H9 (cell line): Measurements from ENCODE around the gene GNAS. TPM values are rescaled to one million over a fixed set of nuclear protein-coding genes. Genes with fewer than 3 reads are reported as not detected.

ENCODE experiments used
- DNase-seq: peaks from one replicate; pipeline ENCODE4 v3.0.0-alpha.2; 2017
- H2AFZ ChIP-seq: one replicate; pipeline ENCODE4 v1.6.1; 2013; ENCODE audit warnings: mild to moderate bottlenecking, low read length, control low read depth, moderate library complexity
- H2AK5ac ChIP-seq: 2 replicates; pipeline ENCODE4 v1.6.1; 2013; ENCODE audit warnings: low read length, control low read depth, mixed read lengths; ENCODE audit not compliant: insufficient read length
- H2BK120ac ChIP-seq: one replicate; pipeline ENCODE4 v1.6.1; 2013; ENCODE audit warnings: low read depth, mild to moderate bottlenecking, low read length, control low read depth, inconsistent platforms; ENCODE audit not compliant: poor library complexity, severe bottlenecking
- H2BK12ac ChIP-seq: 2 replicates; pipeline ENCODE4 v1.6.1; 2013; ENCODE audit warnings: low read length, control low read depth, mixed read lengths, low read depth; ENCODE audit not compliant: insufficient read length
- H2BK15ac ChIP-seq: 2 replicates; pipeline ENCODE4 v1.6.1; 2013; ENCODE audit warnings: low read depth, low read length, control low read depth
- H2BK20ac ChIP-seq: one replicate; pipeline ENCODE4 v1.6.1; 2013; ENCODE audit warnings: low read depth, mild to moderate bottlenecking, low read length, control low read depth, inconsistent platforms; ENCODE audit not compliant: poor library complexity, severe bottlenecking
- H2BK5ac ChIP-seq: 2 replicates; pipeline ENCODE4 v1.6.1; 2013; ENCODE audit warnings: low read length, control low read depth, mixed read lengths; ENCODE audit not compliant: insufficient read length
- H3K14ac ChIP-seq: 2 replicates; pipeline ENCODE4 v1.6.1; 2013; ENCODE audit warnings: low read length, control low read depth; ENCODE audit not compliant: insufficient read depth
- H3K18ac ChIP-seq: 2 replicates; pipeline ENCODE4 v1.6.1; 2013; ENCODE audit warnings: low read depth, mild to moderate bottlenecking, mixed read lengths, low read length, control low read depth; ENCODE audit not compliant: insufficient read length
- H3K23ac ChIP-seq: 2 replicates; pipeline ENCODE4 v1.6.1; 2013; ENCODE audit warnings: low read length, control low read depth, mixed read lengths, low read depth; ENCODE audit not compliant: insufficient read length
- H3K23me2 ChIP-seq: 2 replicates; pipeline ENCODE4 v1.6.1; 2013; ENCODE audit warnings: low read depth, mild to moderate bottlenecking, mixed read lengths, low read length, control low read depth; ENCODE audit not compliant: insufficient read length, poor library complexity, severe bottlenecking
- H3K27ac ChIP-seq: 2 replicates; pipeline ENCODE4 v1.5.1; 2013; ENCODE audit warnings: low read length, control low read depth, mixed read lengths, low read depth; ENCODE audit not compliant: insufficient read length
- H3K27me3 ChIP-seq: 2 replicates; pipeline ENCODE4 v1.6.1; 2013; ENCODE audit warnings: low read length, control low read depth, inconsistent platforms; ENCODE audit not compliant: insufficient read depth
- H3K4ac ChIP-seq: 2 replicates; pipeline ENCODE4 v1.6.1; 2013; ENCODE audit warnings: low read depth, mild to moderate bottlenecking, control low read depth, inconsistent platforms, low read length, moderate library complexity
- H3K4me1 ChIP-seq: 2 replicates; pipeline ENCODE4 v1.6.1; 2013; ENCODE audit warnings: low read length, control low read depth, inconsistent platforms; ENCODE audit not compliant: insufficient read depth
- H3K4me2 ChIP-seq: 2 replicates; pipeline ENCODE4 v1.6.1; 2013; ENCODE audit warnings: low read length, control low read depth, mixed read lengths; ENCODE audit not compliant: insufficient read length, insufficient read depth
- H3K56ac ChIP-seq: 2 replicates; pipeline ENCODE4 v1.6.1; 2013; ENCODE audit warnings: low read depth, mild to moderate bottlenecking, mixed read lengths, low read length, control low read depth; ENCODE audit not compliant: insufficient read length
- H3K79me1 ChIP-seq: 2 replicates; pipeline ENCODE4 v1.6.1; 2013; ENCODE audit warnings: low read depth, mild to moderate bottlenecking, moderate library complexity, low read length, control low read depth, inconsistent platforms; ENCODE audit not compliant: insufficient read depth, poor library complexity, severe bottlenecking
- H3K79me2 ChIP-seq: 2 replicates; pipeline ENCODE4 v1.6.1; 2013; ENCODE audit warnings: low read length, control low read depth, inconsistent platforms; ENCODE audit not compliant: insufficient read depth
- H3K9ac ChIP-seq: 2 replicates; pipeline ENCODE4 v1.6.1; 2013; ENCODE audit warnings: low read length, control low read depth, mixed read lengths; ENCODE audit not compliant: insufficient read length; ENCODE audit errors: extremely low read depth
- H3K9me3 ChIP-seq: one replicate; pipeline ENCODE4 v1.6.1; 2013; ENCODE audit warnings: low read depth, low read length, inconsistent platforms; ENCODE audit not compliant: control insufficient read depth
- H3T11ph ChIP-seq: one replicate; pipeline ENCODE4 v1.6.1; 2013; ENCODE audit warnings: mild to moderate bottlenecking, low read length, control low read depth, inconsistent platforms
- H4K20me1 ChIP-seq: one replicate; pipeline ENCODE4 v1.6.1; 2013; ENCODE audit not compliant: control insufficient read depth, insufficient read length, insufficient read depth
- H4K5ac ChIP-seq: 2 replicates; pipeline ENCODE4 v1.6.1; 2013; ENCODE audit warnings: low read depth, mild to moderate bottlenecking, mixed read lengths, low read length, control low read depth; ENCODE audit not compliant: insufficient read length
- H4K8ac ChIP-seq: replicated peaks from 2 replicates; pipeline ENCODE4 v1.6.1; 2013; ENCODE audit warnings: low read length, control low read depth, mixed read lengths, low read depth; ENCODE audit not compliant: insufficient read length
- H4K91ac ChIP-seq: 2 replicates; pipeline ENCODE4 v1.6.1; 2013; ENCODE audit warnings: low read depth, mild to moderate bottlenecking, moderate library complexity, mixed read lengths, low read length, control low read depth; ENCODE audit not compliant: insufficient read length
- H3K27ac Mint-ChIP-seq, 3 experiments: 2 replicates in 2 of 3; 3 replicates in 1 of 3; pipeline ENCODE4 v1.8.0; 2020 to 2021; ENCODE audit warnings: mixed read lengths in 3 of 3, mild to moderate bottlenecking in 1 of 3, moderate library complexity in 1 of 3
- H3K27me3 Mint-ChIP-seq: 2 replicates; pipeline ENCODE4 v1.8.0; 2021; ENCODE audit warnings: low read depth, mild to moderate bottlenecking, moderate library complexity, mixed read lengths
- H3K36me3 Mint-ChIP-seq, 3 experiments: 2 replicates in 2 of 3; 3 replicates in 1 of 3; pipeline ENCODE4 v1.8.0; 2020 to 2021; ENCODE audit warnings: low read depth in 3 of 3, mixed read lengths in 3 of 3; ENCODE audit not compliant: insufficient read depth in 1 of 3
- H3K4me1 Mint-ChIP-seq, 2 experiments: 2 replicates each; pipeline ENCODE4 v1.8.0; 2020; ENCODE audit warnings: mixed read lengths in 2 of 2
- H3K4me3 Mint-ChIP-seq, 2 experiments: 2 replicates in 1 of 2; 3 replicates in 1 of 2; pipeline ENCODE4 v1.8.0; 2020 to 2021; ENCODE audit warnings: mild to moderate bottlenecking in 2 of 2, mixed read lengths in 2 of 2, moderate library complexity in 1 of 2
- H3K9me3 Mint-ChIP-seq, 2 experiments: 2 replicates in 1 of 2; 3 replicates in 1 of 2; pipeline ENCODE4 v1.8.0; 2020; ENCODE audit warnings: mild to moderate bottlenecking in 2 of 2, mixed read lengths in 2 of 2, moderate library complexity in 1 of 2
- CTCF ChIP-seq: fragments of 200-600 bp; sonication (generic); conservative IDR thresholded peaks from 3 replicates; pipeline ENCODE4 v1.8.0; 2021; ENCODE audit warnings: antibody characterized with exemption, mild to moderate bottlenecking
- WGBS: extraction: QIAGEN DNeasy Blood & Tissue Kit; methylation state at CpG from one replicate; pipeline ENCODE4 v1.1.7; 2013; ENCODE audit warnings: missing lambda C conversion rate, low lambda C conversion rate, mixed read lengths; ENCODE audit not compliant: insufficient read length; ENCODE audit errors: extremely low coverage; 5-methylcytosine and 5-hydroxymethylcytosine counted together
- total RNA-seq: library from RNA; stranded (reverse); gene quantifications from 2 replicates; pipeline ENCODE4 v1.2.1, GENCODE V29; 2021

GNAS gene
- total RNA-seq, 1 experiment from 2014 or later, result 920 TPM

GRCh38 chr20:58942549-58942948 lies 90.0 kb downstream of the GNAS start:
- H3K9me3 Mint-ChIP-seq, result no peaks in the 10 kb centered on the region
- H2BK120ac ChIP-seq, result no peak overlapping the region
- no peaks in the 10 kb centered on the region for H3K23me2 ChIP-seq
- H3K9me3 ChIP-seq, result no peaks in the 10 kb centered on the region
- H3K27ac Mint-ChIP-seq, result no peak overlapping the region
- H4K8ac ChIP-seq, result no peak overlapping the region
- no peak overlapping the region for H3K4me2 ChIP-seq
- H3K9ac ChIP-seq, result no peak overlapping the region
- no peak overlapping the region for H3K14ac ChIP-seq
- H3T11ph ChIP-seq, result no peak overlapping the region
- no peak overlapping the region for H3K27ac ChIP-seq
- no CpG with 5 or more reads among the region's 4 CpGs for WGBS
- H2BK15ac ChIP-seq, result no peak overlapping the region
- H4K5ac ChIP-seq, result no peak overlapping the region
- H3K27me3 ChIP-seq, result no peaks in the 10 kb centered on the region
- no peaks in the 10 kb centered on the region for H3K36me3 Mint-ChIP-seq
- no peaks in the 10 kb centered on the region for H4K20me1 ChIP-seq
- DNase-seq, result no peak
- no peaks in the 10 kb centered on the region; a peak in 1 of 4 replicates for H3K4me1 Mint-ChIP-seq
- no peak overlapping the region for H2AFZ ChIP-seq
- H3K27me3 Mint-ChIP-seq, result no peaks in the 10 kb centered on the region; the same call in 1 of the 2 replicates
- H3K79me2 ChIP-seq, result no peaks in the 10 kb centered on the region
- H3K56ac ChIP-seq, result no peak overlapping the region
- no peak overlapping the region for H2AK5ac ChIP-seq
- H2BK20ac ChIP-seq, result no peak overlapping the region
- H3K18ac ChIP-seq, result no peak overlapping the region
- no peak overlapping the region for H3K4ac ChIP-seq
- TF ChIP-seq CTCF, result no peak
- H2BK5ac ChIP-seq, result no peak overlapping the region
- no peak overlapping the region for H3K4me3 Mint-ChIP-seq
- no peak overlapping the region for H2BK12ac ChIP-seq
- no peak overlapping the region for H3K23ac ChIP-seq
- no peak overlapping the region for H4K91ac ChIP-seq
- peaks cover 3% of the 10 kb centered on the region; the same call in 1 of the 2 replicates for H3K4me1 ChIP-seq
- no peaks in the 10 kb centered on the region for H3K79me1 ChIP-seq
